Measurements from ENCODE around the gene RAD51B. TPM values are rescaled to one million over a fixed set of nuclear protein-coding genes. Genes with fewer than 3 reads are reported as not detected.
"Not testable (repeated sequence)": the region's sequence is repeated elsewhere in the genome, so short reads cannot be mapped to it uniquely, and the experiment has no call there.

The RAD51B gene
- total RNA-seq, 1 donor from 2014 or later = 3.8 TPM

DNA sequence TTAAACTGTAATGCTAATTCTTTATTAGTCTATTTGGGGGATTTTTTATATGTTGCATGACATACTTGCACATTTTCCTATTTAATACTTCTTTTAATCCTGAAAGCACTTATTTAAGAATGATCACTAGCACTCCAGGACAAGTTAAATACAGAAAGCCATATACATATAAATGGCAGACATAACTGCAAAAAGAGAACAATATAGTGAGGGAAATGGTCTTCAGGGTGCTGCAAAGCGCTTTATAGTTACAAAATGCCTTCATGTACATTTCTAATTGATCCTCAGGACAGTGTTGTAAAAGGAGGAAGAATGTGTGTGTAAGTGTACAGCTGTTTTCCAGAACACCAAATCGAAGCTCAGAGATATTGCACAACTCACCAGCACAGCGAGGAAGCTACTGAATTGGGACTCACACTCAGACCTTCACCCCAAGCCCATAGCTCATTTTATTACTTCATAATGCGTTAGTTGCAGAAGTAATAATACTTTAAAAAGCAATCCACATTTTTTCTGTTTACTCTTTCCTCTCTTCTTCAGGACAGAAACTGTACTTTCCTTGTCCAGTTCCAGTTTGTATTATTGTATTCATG is 428.2 kb downstream of the RAD51B start:
- no peak for DNase-seq (ENCODE audit: low spot score)
- intact Hi-C loops (cut with DNase I) = loop anchor here (2.0 to 10.0 kb wide), 3 partner anchors 301 to 543 kb away; no protein-coding TSS in a partner anchor

DNA sequence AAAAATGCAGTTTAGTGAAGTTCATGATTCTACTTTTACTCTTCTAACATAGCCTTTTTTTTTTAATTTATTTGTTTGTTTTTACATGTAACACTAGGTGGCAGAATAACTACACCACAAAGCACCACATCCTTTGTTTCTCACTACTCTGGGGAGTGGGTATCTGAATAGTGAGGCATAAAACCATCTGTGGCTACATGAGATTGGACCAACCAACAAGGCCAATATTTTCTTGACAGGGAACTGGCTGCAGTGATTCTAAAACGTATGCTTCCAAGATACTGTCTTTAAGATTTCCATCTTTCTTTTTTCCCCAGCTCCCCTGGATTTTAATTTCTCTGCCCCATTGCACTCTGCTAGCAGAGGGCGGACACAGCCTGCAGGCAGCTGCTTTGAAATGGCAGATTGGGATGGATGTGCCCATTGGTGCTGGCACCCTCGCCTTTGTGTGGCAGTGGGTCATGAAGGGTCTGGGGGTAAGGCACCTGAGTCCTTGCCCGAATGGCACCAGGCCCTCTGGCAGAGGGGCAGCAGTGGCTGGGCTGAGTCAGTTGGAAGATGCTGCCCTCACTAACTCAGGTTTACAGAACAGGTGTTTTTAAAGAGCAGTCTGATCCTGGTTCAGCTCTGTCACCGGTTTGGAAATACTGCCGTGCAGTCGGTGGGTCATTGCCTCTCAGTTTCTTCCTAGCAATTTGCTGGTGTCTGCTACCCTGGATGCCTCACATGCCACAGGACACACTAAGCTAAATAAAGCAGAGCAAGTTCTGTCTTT is 429.1 kb downstream of the RAD51B start:
- intact Hi-C loops (cut with DNase I) = loop anchor here (2.0 to 10.0 kb wide), 3 partner anchors 300 to 542 kb away; no protein-coding TSS in a partner anchor

DNA sequence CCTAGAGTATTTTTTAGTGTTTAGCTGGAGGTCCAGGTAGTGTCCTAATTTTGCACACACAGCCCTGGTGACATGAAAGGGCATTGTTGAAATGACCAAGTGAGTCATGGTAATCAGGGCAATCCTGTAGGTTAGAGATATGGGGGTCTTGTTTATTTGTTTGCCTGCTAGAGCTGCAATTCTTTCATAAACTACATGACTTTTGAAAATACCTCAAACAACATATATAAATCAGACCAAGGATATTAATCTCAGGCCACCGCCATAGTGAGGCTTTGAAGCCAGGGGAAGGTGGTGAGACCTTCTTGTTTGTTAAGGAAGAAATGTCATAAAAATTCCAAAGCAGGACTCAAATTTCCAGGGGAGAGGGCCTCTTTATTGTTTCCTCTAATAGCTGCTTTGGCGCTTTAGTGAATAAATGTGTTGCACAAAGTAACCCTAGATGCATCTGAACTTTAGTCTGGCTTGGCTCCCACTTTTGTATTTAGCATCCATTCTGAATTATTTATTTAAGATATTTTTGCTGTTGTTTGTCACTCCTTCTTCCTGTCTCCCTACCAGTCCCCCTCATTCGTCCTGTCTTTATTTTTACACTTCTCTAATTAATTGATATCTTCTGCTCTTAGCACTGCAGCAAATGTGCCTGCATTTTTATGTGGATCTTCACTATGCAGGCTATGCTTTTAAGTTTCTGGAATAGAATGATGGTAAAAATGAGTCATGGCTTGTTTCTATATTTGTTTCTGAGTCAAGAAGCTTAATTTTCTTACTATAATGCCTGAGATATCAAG is 430.3 kb downstream of the RAD51B start:
- no peak for DNase-seq (ENCODE audit: low spot score)
- intact Hi-C loops (cut with DNase I) = loop anchor here (1.0 to 10.0 kb wide), 4 partner anchors 299 to 566 kb away; no protein-coding TSS in a partner anchor

More for the DNA sequence above, 429.1 kb downstream of the RAD51B start:
- DNase-seq (ENCODE audit: low spot score) = no peak

DNA sequence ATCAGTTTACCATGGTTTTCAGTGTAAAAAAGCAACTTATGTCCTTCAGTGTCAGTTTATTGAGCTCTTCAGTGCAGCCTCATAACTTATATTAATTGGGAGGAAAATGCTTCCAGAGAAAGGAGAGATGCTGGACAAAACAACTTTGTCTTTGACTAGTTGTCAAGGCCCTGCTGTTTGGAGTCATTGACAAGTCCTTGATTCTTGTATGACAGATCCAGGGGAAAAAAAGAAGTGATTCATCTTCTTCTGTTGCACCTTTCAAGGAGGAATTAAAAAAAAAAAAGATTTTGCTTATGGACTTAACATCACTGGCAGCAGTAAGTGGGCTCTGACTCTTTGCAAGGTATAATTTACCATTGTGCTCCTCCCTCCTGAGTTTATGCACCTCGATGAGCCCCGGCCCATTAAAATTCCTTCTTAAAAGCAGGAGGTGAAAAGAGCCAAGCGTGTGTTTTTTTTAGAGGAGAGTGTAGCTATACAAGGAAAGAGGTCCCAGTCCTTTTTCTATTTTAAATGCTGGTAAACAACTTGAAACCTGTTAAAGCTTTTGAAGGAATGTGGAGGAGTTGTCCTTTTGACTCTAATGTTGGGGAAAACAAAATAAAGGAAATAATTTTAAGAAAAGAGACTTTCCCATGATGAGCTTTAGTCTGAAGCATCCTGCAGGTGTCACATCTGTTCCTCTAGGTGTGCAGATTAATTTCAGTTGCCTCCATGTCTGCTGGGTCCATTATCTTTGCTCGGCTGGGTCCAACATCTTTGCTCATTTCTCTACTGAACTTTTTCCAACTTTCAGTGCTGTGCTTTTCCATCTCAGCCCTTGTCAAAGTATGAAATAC is 431.6 kb downstream of the RAD51B start:
- no peak for DNase-seq (ENCODE audit: low spot score)
- intact Hi-C loops (cut with DNase I) = loop anchor here (1.0 kb wide), 1 partner anchor 565 kb away; no protein-coding TSS in a partner anchor

DNA sequence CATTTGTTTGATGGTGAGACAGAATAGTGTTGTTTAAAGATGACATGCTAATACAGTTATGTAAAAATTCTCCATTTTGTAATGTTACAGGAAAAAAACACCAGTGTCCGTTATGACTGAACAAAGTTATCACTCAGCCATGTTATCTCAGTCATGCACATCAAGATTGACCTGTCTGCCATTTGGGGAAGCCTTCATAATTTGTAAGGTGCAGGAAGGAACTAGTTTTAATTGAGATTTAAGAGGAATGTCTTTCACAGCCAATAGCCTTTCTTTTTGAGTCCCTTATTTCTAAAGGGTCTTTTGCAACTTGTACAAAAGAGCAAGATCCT is 432.2 kb downstream of the RAD51B start:
- no peak for DNase-seq (ENCODE audit: low spot score)
- intact Hi-C loops (cut with DNase I) = no loop called here

DNA sequence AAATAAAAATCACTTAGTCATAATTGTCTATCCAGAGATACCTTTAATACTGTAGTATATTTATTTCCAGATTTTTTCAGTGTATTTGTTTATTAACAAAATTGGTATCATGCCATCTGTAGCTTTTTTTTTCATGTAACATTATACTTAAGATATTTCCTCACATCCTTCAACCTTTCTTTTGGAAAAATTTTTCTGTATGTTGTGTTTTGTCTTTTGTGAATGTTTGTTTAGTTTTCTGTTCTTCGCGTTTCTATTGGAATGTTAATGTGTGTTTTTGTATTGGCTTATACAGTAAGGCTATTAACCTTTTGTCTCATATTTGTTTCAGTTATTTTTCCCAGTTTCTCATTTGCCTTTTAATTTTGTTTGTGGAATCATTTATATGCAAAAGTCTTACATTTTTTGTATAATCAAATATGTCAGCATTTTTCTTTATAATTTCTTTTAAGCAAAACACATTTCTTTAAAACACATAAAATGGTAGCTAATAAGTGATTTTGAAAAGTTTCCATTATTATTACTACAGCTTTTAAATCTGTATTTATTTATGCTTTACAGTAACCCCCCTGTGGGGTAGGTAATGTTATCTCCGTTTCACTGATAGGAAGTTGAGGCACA is 433.7 kb downstream of the RAD51B start:
- DNase-seq (ENCODE audit: low spot score) = no peak
- intact Hi-C loops (cut with DNase I) = no loop called here

DNA sequence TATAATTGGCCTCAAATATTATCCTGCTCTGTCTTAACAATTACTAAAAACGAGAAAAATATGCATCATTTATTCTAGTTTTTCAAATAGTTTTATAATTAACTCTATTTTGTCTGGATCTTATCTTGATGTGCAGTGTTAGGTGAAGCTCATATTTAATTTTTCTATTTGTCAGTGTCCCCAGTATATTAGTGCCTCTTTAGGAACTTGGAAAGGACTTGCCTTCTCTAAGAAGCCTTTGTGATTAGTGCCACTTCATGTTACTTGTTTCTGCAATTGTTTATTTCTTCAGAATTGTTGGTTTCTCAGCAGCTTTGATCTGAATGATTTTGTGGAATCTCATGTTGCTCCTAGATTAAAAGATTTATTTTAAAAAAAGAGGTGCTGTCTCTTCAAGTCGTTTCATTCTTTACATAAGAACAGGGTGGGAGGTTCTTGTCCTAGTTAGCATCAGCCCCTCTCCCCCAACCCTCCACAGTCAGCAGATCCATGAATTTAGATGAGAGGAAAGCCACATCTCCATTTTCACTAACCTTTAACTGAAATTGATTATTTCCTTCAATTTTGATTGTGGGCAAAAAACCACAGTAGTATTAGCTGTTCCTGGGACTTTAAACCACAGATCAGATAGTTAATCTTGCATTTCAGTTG is 434.4 kb downstream of the RAD51B start:
- no peak for DNase-seq (ENCODE audit: low spot score)
- intact Hi-C loops (cut with DNase I) = no loop called here

DNA sequence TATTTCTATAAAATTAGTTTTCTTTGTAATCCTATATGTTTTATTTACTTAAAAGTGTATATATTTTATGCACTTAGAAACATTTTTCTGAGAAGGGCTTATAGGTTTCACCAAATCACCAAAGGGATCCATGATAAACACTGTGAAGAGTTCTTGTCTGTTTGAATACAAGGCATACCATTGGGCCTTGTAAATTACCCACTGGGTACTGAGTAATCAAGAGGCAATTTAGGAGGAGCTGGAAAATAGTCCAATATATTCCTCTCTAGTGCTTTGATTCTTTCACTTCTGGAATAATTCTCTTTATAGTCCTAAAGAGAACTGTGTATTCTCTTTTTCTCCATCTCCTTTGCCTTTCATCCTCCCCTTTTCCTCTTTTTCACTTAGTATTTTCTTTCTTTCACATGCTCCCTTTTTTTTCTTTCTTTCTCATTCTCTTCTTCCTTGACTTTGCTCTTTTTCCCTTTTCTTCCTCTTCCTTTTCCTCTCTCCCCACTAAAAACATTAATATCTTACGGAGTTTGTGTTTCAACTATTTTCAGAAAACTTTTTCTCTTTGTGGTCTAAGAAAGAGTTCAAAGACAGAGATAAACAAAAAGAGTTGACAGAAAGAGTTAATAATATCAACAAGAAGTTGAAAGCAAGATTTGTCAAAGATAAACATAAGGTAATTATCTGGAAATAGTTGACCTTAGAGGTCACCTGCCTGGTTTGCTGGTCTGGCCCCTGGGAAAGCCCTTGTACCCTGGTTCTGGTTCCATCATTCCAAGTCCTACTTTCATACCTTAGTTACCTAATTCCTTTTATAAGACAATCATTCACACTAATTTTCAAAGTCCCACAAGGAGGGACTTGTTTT is 435.3 kb downstream of the RAD51B start:
- intact Hi-C loops (cut with DNase I) = no loop called here

DNA sequence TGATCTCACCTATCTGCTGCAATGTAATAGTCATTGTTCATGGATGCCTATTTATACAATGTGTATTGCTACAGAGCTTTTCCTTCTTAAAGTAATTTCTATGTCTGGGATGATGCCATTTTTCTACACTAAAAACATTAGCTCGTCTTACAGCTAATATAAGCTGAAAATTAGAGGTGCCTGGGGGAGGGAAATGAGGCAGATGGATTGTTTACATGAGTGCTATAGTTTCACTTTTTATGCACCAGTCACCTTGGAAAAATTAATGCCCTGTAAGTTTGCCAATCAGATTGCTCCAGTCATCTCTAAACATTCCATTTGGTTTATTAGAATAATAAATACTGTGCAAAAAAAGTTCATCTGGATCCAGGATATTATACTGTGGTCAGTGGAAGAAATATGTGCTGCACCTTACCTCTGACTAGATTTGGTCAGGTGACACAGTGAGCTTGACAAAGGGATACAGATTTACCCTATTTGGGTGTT is 436.2 kb downstream of the RAD51B start:
- intact Hi-C loops (cut with DNase I) = no loop called here
- DNase-seq (ENCODE audit: low spot score) = no peak

More for the DNA sequence above, 435.3 kb downstream of the RAD51B start:
- DNase-seq (ENCODE audit: low spot score) = no peak

DNA sequence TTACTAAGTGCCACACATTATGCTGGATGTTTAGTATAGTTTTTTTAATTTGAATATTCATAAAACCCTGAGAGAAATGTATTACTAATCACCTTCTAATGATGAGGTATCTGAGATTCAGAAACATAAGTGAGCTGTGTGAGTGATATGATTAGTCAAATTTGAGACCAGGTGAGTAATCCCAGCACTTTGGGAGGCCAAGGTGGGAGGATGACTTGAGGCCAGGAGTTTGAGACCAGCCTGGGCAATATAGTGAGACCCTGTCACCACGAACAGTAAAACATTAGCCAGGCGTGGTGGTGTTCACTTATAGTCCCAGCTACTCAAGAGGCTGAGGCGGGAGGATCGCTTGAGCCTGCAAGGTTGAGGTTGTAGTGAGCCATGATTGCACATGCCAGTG is 438.4 kb downstream of the RAD51B start:
- DNase-seq (ENCODE audit: low spot score) = no peak

DNA sequence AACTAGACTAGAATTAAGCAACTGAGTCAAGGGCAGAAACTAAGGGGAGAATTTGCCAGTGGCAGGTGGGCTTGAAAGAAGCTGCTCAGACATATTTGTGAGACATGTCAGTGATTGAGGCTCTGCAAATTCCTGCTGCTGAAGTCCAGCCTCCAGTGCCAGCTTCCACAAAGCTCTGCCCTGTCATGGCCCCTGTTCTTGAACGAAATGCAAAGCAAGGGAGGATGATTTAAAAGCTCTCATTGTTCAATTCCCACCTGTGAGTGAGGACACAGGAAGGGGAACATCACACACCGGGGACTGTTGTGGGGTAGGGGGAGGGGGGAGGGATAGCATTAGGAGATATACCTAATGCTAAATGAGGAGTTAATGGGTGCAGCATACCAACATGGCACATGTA is 439.4 kb downstream of the RAD51B start:
- DNase-seq (ENCODE audit: low spot score); intact Hi-C loops (cut with DNase I): not testable (repeated sequence)

More for the DNA sequence above, 438.4 kb downstream of the RAD51B start:
- intact Hi-C loops (cut with DNase I) = no loop called here

DNA sequence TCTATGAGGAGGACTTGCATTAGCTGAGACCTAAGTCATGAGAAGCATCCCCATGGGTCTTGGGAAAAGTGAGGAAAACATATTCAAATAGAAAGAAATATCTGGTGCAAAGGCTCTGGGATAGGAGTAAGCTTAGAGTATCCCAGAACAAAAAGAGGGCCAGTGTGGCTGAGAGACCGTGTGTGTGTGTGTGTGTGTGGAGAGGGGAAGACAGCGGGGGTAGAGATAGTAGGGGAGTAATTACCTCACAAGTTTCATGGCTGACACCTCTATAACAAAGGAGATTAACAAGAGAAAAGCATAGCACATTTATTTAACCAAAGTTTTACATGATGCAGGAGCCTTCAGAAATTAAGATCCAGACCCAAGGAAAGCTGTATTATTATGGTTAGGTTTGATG is 440.5 kb downstream of the RAD51B start:
- intact Hi-C loops (cut with DNase I) = no loop called here
- DNase-seq (ENCODE audit: low spot score) = no peak

DNA sequence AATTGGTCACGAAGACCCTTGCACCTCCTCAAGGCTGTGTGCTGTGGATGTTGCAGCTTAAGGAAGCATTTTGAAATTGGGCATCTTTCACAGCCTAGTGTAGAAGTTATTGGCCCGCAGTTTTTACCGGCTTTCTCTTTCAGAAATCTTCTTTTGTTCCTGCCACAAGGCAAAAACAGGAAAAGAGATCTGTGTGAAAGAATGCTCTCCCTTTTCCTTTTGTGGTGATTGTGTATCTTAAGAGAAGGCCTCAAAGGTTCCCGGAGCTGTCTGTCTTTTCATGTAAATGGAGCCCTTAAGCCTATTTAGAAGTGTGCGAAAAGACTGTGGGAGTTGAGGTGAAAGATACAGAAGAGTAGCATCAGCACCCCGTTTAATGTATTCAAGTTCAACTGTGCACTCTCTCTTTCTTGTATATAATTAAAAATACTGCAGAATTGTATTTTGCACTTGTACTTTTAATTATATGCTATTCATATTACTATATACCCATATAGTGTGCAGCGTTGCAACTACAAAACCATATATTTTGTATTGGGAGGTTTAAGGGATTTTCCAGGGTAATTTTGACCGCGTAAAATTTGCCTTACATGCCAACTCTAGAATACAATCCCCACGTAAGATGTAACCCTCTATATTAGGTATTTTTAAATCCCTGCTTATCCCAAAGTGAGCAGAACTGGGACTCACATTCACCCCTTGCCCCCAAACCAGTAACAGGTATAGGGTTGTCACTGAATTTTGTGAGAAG is 441.7 kb downstream of the RAD51B start:
- intact Hi-C loops (cut with DNase I) = no loop called here
- DNase-seq (ENCODE audit: low spot score) = no peak

DNA sequence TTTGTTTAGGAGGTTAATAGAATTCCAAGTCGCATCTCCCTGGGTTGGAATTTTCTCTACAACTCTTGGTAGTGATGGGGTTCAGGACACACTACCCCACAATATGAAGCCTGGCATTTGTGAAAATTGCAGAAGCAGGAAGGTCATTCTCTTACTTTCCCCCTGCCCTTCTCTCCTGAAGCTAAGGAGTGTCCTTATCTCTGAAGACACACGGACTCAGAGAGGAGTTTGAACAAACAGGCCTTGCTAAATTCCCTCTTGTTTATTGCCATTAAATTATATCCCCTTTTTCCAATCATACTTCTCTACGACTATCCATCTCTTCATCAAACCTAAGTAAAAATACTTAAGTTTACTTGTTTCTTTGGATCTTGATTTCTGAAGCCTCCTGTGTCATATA is 443.0 kb downstream of the RAD51B start:
- no peak for DNase-seq (ENCODE audit: low spot score)
- intact Hi-C loops (cut with DNase I) = no loop called here

DNA sequence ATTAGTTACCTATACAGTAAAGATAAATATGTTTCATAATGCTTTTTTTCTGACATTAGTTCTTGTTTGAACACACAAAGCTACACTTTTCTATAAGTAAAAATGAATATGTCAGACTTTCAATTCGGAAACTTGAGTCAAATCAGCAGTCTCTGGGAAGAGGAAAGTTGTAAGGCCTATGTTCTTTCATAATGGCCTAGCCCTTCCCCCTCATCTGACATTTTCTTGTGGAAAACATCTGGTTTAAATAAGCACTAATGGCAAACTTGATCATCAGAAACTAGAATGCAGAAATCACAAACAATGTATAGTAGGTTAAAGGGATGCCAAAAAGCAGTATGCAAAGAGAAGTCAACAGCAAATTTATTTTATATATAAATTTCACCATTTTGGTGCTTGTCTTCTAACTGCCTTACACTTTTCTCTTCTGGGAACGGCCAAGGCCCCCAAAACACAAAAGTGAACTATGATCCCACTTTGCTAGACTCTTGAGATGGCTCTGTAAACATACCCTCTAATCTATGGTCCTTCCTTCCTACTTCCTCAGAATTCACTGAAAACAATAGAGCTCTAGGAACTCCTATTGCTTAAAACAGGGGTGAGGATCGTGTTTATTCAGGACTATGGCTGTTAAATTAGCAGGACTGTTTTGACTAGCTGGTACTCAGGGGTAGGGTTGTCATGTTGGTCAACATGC is 444.1 kb downstream of the RAD51B start:
- DNase-seq (ENCODE audit: low spot score) = no peak
- intact Hi-C loops (cut with DNase I) = no loop called here

DNA sequence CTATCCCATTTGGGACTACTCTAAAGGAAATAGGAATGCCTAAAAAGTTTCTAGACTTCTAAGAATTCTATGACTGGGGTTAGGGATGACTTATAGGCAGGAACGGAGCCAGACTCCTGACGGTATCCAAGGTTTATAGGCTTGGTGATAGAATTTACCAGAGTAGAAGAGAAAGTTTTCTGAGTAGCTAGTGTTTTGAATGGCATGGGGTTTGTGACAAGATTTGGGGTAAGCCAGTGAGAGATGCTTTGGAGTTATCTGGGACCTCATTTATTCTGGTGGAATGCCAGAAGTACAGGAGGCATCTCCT is 444.6 kb downstream of the RAD51B start:
- intact Hi-C loops (cut with DNase I) = no loop called here
- no peak for DNase-seq (ENCODE audit: low spot score)
